Adrenal gland (tissue), 12 donors: ENCODE measurements around the gene PMS2. TPM values are rescaled to one million over a fixed set of nuclear protein-coding genes. Genes with fewer than 3 reads are reported as not detected.
"Not testable (repeated sequence)": the region's sequence is repeated elsewhere in the genome, so short reads cannot be mapped to it uniquely, and the experiment has no call there.

ENCODE experiments used
- DNase-seq, 7 donors: peaks; one replicate each; pipeline ENCODE4 v3.0.0-alpha.2; 2019 to 2020
- H3K27ac ChIP-seq, 5 donors: fragments of 200-600 bp; sonication (generic) in 4 of 5; 1 replicate in 3 of 5; 2 replicates in 2 of 5; pipeline versions ENCODE4 v1.5.1 to v1.8.0; 2016 to 2020; ENCODE audit warnings: mild to moderate bottlenecking in 1 of 5
- H3K27me3 ChIP-seq: fragments of 200-600 bp; 2 replicates; pipeline ENCODE4 v1.8.0; 2021
- H3K36me3 ChIP-seq, 2 donors: fragments of 200-600 bp; replicated peaks in 1 of 2; 1 replicate in 1 of 2; 2 replicates in 1 of 2; pipeline versions ENCODE4 v1.5.1 to v1.8.0; 2018 to 2022
- H3K4me1 ChIP-seq, 2 donors: fragments of 200-600 bp; replicated peaks in 1 of 2; 1 replicate in 1 of 2; 2 replicates in 1 of 2; pipeline versions ENCODE4 v1.5.1 to v1.8.0; 2018 to 2021
- H3K4me3 ChIP-seq, 4 donors: fragments of 200-600 bp; sonication (generic) in 3 of 4; one replicate each; pipeline ENCODE4 v1.5.1; 2016 to 2018
- H3K9me3 ChIP-seq, 3 donors: fragments of 200-600 bp; sonication (generic) in 1 of 3; replicated peaks in 1 of 3; 1 replicate in 2 of 3; 2 replicates in 1 of 3; pipeline versions ENCODE4 v1.5.1 to v1.8.0; 2016 to 2021
- CTCF ChIP-seq, 6 experiments: fragments of 450-650 bp in 4 of 6; fragments of 200-600 bp in 2 of 6; sonication (generic) in 1 of 6; IDR thresholded peaks; 1 replicate in 5 of 6; 2 replicates in 1 of 6; pipeline versions ENCODE4 v1.5.1 to v1.8.0; 2016 to 2021; ENCODE audit warnings: antibody characterized with exemption in 6 of 6, mild to moderate bottlenecking in 2 of 6, moderate library complexity in 1 of 6
- POLR2A ChIP-seq, 2 donors: fragments of 450-650 bp; IDR thresholded peaks; one replicate each; pipeline ENCODE4 v1.6.1; 2017; ENCODE audit warnings: antibody characterized with exemption in 2 of 2, mild to moderate bottlenecking in 2 of 2, moderate library complexity in 1 of 2
- WGBS, 4 donors: extraction: QIAGEN DNeasy Blood & Tissue Kit in 2 of 4; methylation state at CpG; one replicate each; pipeline versions ENCODE4 v1.1.5 to v1.1.7; 2013 to 2017; 5-methylcytosine and 5-hydroxymethylcytosine counted together
- intact Hi-C, 2 donors: fragments of 100-400 bp; cut with DNase I; formaldehyde crosslinking; loops; one replicate each; pipeline versions ENCODE4 v1.14.1 to v1.15.0; 2022 to 2023
- polyA plus RNA-seq, 3 donors: library from polyadenylated mRNA; stranded (reverse); fragments of 200-250 nt in 2 of 3; fragments of 350-450 nt in 1 of 3; fragmentation: Illumina TruSeq in 1 of 3; extraction: RNeasy Lipid Tissue Mini Kit (QIAGEN cat#74804) in 1 of 3; gene quantifications; one replicate each; pipeline ENCODE4 v1.2.3, GENCODE V29; 2013 to 2014
- total RNA-seq, 9 donors: library from RNA; depleted of rRNA in 4 of 9; stranded (reverse); fragments of >200 nt in 4 of 9; fragments of 120-200 nt in 1 of 9; fragmentation: NEBNext Ultra II Directional in 1 of 9; extraction: Animal tissue kit (Norgen Biotek cat#: 25700) in 1 of 9; gene quantifications; one replicate each; pipeline versions ENCODE4 v1.1.0 to v1.2.4, GENCODE V29; 2013 to 2023
- donor health status: healthy with polysubstance abuse.
- donor health status: Bipolar disorder and iron deficiency.
- donor health status: DM: yes; HTN: yes; CAD: no.
- donor health status: DM: no; HTN: no; CAD: no.
- donor health status: DM: no; HTN: no; CAD: no.
- donor health status: DM: yes; HTN: yes; CAD: no.

The PMS2 gene
- total and polyA plus RNA-seq, 12 donors: 4.7 to 18.0 (median 13.7) TPM

GRCh38 chr7:6007386-6007785 is 1.5 kb downstream of the PMS2 start:
- intact Hi-C loops: no loop called here
- Histone ChIP-seq H3K36me3 (peaks cover 0 to 19% of the 10 kb centered on the region in 2 donors), H3K9me3 (no peaks in the 10 kb centered on the region), H3K4me1 (peaks cover 7 to 19% of the 10 kb centered on the region in 2 donors), H3K4me3 (no peak overlapping the region), H3K27ac (no peak overlapping the region), H3K27me3 (no peaks in the 10 kb centered on the region)
- WGBS, 4 donors: 77 to 92% (median 84%) methylated on average over 4 of the region's 4 CpGs
- DNase-seq: no peak
- TF ChIP-seq CTCF (IDR thresholded peaks at IDR 0.05) (no peak), POLR2A (IDR thresholded peaks at IDR 0.05) (no peak)

- Histone ChIP-seq H3K4me1 (no peaks in the 10 kb centered on the region), H3K36me3 (peaks cover 0 to 68% of the 10 kb centered on the region in 2 donors), H3K9me3 (no peaks in the 10 kb centered on the region), H3K27ac (no peak overlapping the region), H3K4me3 (no peak overlapping the region), H3K27me3 (no peaks in the 10 kb centered on the region)
- WGBS, 4 donors: 52 to 54% (median 52%) methylated on average over 10 of the region's 10 CpGs
- intact Hi-C loops: loop anchor here in 1 of 2 donors (10.0 kb wide), 2 partner anchors 47 to 143 kb away; no protein-coding TSS in a partner anchor
- peak; percentile 56 to 81 (median 67) for DNase-seq
- peak; percentile 41 to 83 (median 62) for TF ChIP-seq CTCF (IDR thresholded peaks at IDR 0.05)
- no peak for TF ChIP-seq POLR2A (IDR thresholded peaks at IDR 0.05)
Measured at GRCh38 chr7:5997210-5997808, 11.5 kb downstream of the PMS2 start.

- H3K36me3 ChIP-seq: peaks cover 0 to 30% of the 10 kb centered on the region in 2 donors
- DNase-seq, H3K27ac ChIP-seq, H3K27me3 ChIP-seq, H3K4me1 ChIP-seq, H3K4me3 ChIP-seq, H3K9me3 ChIP-seq, intact Hi-C loops: not testable (repeated sequence)
- 90 to 95% (median 93%) methylated on average over 12 to 15 of the region's 15 CpGs for WGBS, 4 donors
Measured at GRCh38 chr7:5987061-5987460, 21.8 kb downstream of the PMS2 start.

GRCh38 chr7:5979680-5980314 is 29.1 kb downstream of the PMS2 start:
- WGBS, 4 donors: 94 to 100% (median 96%) methylated on average over 1 to 2 of the region's 12 CpGs; no CpG with 5 or more reads in 1 of the 4 donors
- H3K9me3 ChIP-seq: not testable (repeated sequence)

GRCh38 chr7:5973580-5973979 is 35.3 kb downstream of the PMS2 start:
- no CpG with 5 or more reads among the region's 8 CpGs for WGBS, 4 donors

More at GRCh38 chr7:5979680-5980314, 29.1 kb downstream of the PMS2 start:
- intact Hi-C loops, H3K27ac ChIP-seq, H3K36me3 ChIP-seq, H3K4me3 ChIP-seq, H3K4me1 ChIP-seq, H3K27me3 ChIP-seq, DNase-seq: not testable (repeated sequence)

GRCh38 chr7:5970347-5970911 is 38.4 kb downstream of the PMS2 start, which contains the start of gene RSPH10B:
Gene RSPH10B (minus strand): TSS chr7:5970689. CDS start chr7:5967116, 3,573 bp downstream.
- H3K4me3 ChIP-seq, H3K27me3 ChIP-seq, intact Hi-C loops, H3K27ac ChIP-seq, DNase-seq, H3K4me1 ChIP-seq, H3K9me3 ChIP-seq, H3K36me3 ChIP-seq: not testable (repeated sequence)
- whole genome bisulfite sequencing, 4 donors: 6 to 9% methylated on average over 18 of the region's 43 CpGs; no CpG with 5 or more reads in 2 of the 4 donors

More at GRCh38 chr7:5973580-5973979, 35.3 kb downstream of the PMS2 start:
- H3K36me3 ChIP-seq, H3K27ac ChIP-seq, intact Hi-C loops, DNase-seq, H3K4me1 ChIP-seq, H3K9me3 ChIP-seq, H3K4me3 ChIP-seq, H3K27me3 ChIP-seq: not testable (repeated sequence)

- H3K27me3 ChIP-seq, H3K36me3 ChIP-seq, DNase-seq, intact Hi-C loops, H3K4me3 ChIP-seq, H3K9me3 ChIP-seq, H3K27ac ChIP-seq, H3K4me1 ChIP-seq: not testable (repeated sequence)
- 35 to 68% (median 57%) methylated on average over 4 to 5 of the region's 7 CpGs for WGBS, 4 donors
Measured at GRCh38 chr7:5963810-5964209, 45.0 kb downstream of the PMS2 start.

- H3K4me1 ChIP-seq, H3K4me3 ChIP-seq, DNase-seq, H3K9me3 ChIP-seq, H3K36me3 ChIP-seq, H3K27ac ChIP-seq, intact Hi-C loops, H3K27me3 ChIP-seq: not testable (repeated sequence)
- WGBS, 4 donors: 67 to 90% methylated on average over 2 to 3 of the region's 13 CpGs; no CpG with 5 or more reads in 2 of the 4 donors
Measured at GRCh38 chr7:5963205-5963604, 45.6 kb downstream of the PMS2 start.
